Pancreas (tissue), 10 donors: ENCODE results near the gene IFNGR2. TPM values are rescaled to one million over a fixed set of nuclear protein-coding genes. Genes with fewer than 3 reads are reported as not detected.
"Not testable (repeated sequence)": the region's sequence is repeated elsewhere in the genome, so short reads cannot be mapped to it uniquely, and the experiment has no call there.

Source experiments
- ATAC-seq, 4 donors: fragments of 200-7000 bp; cut with Tn5 transposase; one replicate each; pipeline versions ENCODE4 v1.8.0 to v1.9.1; 2020; ENCODE audit warnings: mild to moderate bottlenecking in 4 of 4, moderate library complexity in 4 of 4
- DNase-seq, 6 donors: peaks; one replicate each; pipeline ENCODE4 v3.0.0-alpha.2; 2020
- FAIRE-seq: peaks from 2 replicates; lab custom pipeline; 2012; peaks lifted over from hg19 to GRCh38; lab: Jason Lieb, UNC
- H3K27ac ChIP-seq, 4 donors: fragments of 200-600 bp; sonication (generic); 1 replicate in 3 of 4; 2 replicates in 1 of 4; pipeline versions ENCODE4 v1.5.0 to v1.8.0; 2020
- H3K27me3 ChIP-seq, 4 donors: fragments of 200-600 bp; one replicate each; pipeline ENCODE4 v1.8.0; 2021
- H3K36me3 ChIP-seq, 3 donors: fragments of 200-600 bp; sonication (generic) in 1 of 3; one replicate each; pipeline versions ENCODE4 v1.5.0 to v1.8.0; 2020 to 2021
- H3K4me1 ChIP-seq, 3 donors: fragments of 200-600 bp; one replicate each; pipeline ENCODE4 v1.8.0; 2021
- H3K4me3 ChIP-seq, 4 donors: fragments of 200-600 bp; sonication (generic) in 2 of 4; one replicate each; pipeline versions ENCODE4 v1.5.0 to v1.8.0; 2020 to 2021
- H3K9me3 ChIP-seq, 4 donors: fragments of 200-600 bp; one replicate each; pipeline ENCODE4 v1.8.0; 2021
- WGBS, 2 donors: extraction: QIAGEN DNeasy Blood & Tissue Kit; methylation state at CpG; one replicate each; pipeline ENCODE4 v1.1.7; 2013; 5-methylcytosine and 5-hydroxymethylcytosine counted together
- intact Hi-C, 3 donors: fragments of 100-400 bp; cut with DNase I; formaldehyde crosslinking; loops; one replicate each; pipeline versions ENCODE4 v1.11.1 to v1.14.2; 2022
- polyA plus RNA-seq, 2 donors: library from polyadenylated mRNA; stranded (reverse); fragments of 200-250 nt; gene quantifications; one replicate each; pipeline ENCODE4 v1.2.3, GENCODE V29; 2013
- total RNA-seq, 6 donors: library from RNA; stranded (reverse); fragmentation: NEBNext Ultra II Directional in 4 of 6; extraction: Animal tissue kit (Norgen Biotek cat#: 25700) in 4 of 6; gene quantifications; one replicate each; pipeline versions ENCODE4 v1.2.1 to v1.2.4, GENCODE V29; 2021 to 2023
- TF ChIP-seq, protein P1 (sequence below), 4 donors: fragments of 200-600 bp; sonication (generic) in 3 of 4; IDR thresholded peaks; one replicate each; pipeline versions ENCODE4 v1.5.0 to v1.8.0; 2021; ENCODE audit warnings: antibody characterized with exemption in 4 of 4
- donor health status: healthy with polysubstance abuse.
- donor health status: DM: no; HTN: no; CAD: no; lungs with moderate emphysema.
- donor health status: DM: no; HTN: no; CAD: no.
- donor health status: control.
- donor health status: control.
- donor health status: Bipolar disorder and iron deficiency.
- donor health status: DM: yes; HTN: yes; CAD: no.
- donor health status: DM: no; HTN: no; CAD: no.
- donor health status: DM: no; HTN: no; CAD: no.
- donor health status: DM: yes; HTN: yes; CAD: no.

The IFNGR2 gene
- total and polyA plus RNA-seq, 8 donors: 10.1 to 56.5 (median 19.9) TPM

DNA sequence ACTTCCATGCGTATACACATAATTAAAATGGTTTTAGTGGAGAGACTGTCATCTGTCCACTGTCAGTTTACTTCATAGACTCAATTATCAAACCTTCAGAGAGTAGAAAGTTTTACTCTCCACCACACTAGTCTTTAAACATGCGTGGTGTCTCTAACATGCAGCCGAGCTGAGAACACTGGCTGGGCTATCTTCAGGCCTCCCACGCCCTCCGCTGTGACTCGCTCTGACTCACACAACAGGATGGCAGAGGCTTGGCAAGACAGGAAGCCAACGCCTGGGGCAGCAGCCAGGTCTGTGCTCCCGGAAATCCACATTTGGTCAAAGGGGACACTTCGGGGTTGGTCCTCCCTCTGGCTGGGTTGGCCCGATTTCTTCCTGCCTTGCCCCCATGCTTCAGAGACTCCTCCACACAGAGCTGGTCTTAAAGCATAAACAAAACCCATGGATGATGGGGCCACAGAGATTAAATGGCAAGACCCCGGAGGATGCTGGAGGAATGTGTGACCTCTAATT, 22.7 kb upstream of the IFNGR2 start:
- intact Hi-C loops: no loop called here
- no peak for FAIRE-seq

GRCh38 chr21:33381381-33381780, 21.8 kb upstream of the IFNGR2 start:
- FAIRE-seq, ATAC-seq, intact Hi-C loops, H3K9me3 ChIP-seq, H3K27ac ChIP-seq, H3K4me3 ChIP-seq, H3K27me3 ChIP-seq, H3K36me3 ChIP-seq, DNase-seq: not testable (repeated sequence)
- peaks cover 0 to 15% (median 0%) of the 10 kb centered on the region in 3 donors for H3K4me1 ChIP-seq
- 77 to 84% methylated on average over 6 of the region's 6 CpGs for WGBS, 2 donors

More for the DNA sequence above, 22.7 kb upstream of the IFNGR2 start:
- peak; percentile 59 to 82 (median 70) for DNase-seq
- TF ChIP-seq, protein P1, sequence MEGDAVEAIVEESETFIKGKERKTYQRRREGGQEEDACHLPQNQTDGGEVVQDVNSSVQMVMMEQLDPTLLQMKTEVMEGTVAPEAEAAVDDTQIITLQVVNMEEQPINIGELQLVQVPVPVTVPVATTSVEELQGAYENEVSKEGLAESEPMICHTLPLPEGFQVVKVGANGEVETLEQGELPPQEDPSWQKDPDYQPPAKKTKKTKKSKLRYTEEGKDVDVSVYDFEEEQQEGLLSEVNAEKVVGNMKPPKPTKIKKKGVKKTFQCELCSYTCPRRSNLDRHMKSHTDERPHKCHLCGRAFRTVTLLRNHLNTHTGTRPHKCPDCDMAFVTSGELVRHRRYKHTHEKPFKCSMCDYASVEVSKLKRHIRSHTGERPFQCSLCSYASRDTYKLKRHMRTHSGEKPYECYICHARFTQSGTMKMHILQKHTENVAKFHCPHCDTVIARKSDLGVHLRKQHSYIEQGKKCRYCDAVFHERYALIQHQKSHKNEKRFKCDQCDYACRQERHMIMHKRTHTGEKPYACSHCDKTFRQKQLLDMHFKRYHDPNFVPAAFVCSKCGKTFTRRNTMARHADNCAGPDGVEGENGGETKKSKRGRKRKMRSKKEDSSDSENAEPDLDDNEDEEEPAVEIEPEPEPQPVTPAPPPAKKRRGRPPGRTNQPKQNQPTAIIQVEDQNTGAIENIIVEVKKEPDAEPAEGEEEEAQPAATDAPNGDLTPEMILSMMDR (IDR thresholded peaks at IDR 0.05): no peak
- H3K27me3 ChIP-seq: peaks cover 0 to 3% (median 0%) of the 10 kb centered on the region in 4 donors
- H3K36me3 ChIP-seq: no peaks in the 10 kb centered on the region
- WGBS, 2 donors: 47 to 60% methylated on average over 11 of the region's 11 CpGs
- ATAC-seq: peak; percentile 76 to 93 (median 88)
- no peak overlapping the region for H3K4me3 ChIP-seq
- H3K9me3 ChIP-seq: no peaks in the 10 kb centered on the region
- peaks cover 0 to 15% (median 0%) of the 10 kb centered on the region in 3 donors for H3K4me1 ChIP-seq
- peak overlapping the region in 2 of 4 donors; percentile 69 to 74 for H3K27ac ChIP-seq

DNA sequence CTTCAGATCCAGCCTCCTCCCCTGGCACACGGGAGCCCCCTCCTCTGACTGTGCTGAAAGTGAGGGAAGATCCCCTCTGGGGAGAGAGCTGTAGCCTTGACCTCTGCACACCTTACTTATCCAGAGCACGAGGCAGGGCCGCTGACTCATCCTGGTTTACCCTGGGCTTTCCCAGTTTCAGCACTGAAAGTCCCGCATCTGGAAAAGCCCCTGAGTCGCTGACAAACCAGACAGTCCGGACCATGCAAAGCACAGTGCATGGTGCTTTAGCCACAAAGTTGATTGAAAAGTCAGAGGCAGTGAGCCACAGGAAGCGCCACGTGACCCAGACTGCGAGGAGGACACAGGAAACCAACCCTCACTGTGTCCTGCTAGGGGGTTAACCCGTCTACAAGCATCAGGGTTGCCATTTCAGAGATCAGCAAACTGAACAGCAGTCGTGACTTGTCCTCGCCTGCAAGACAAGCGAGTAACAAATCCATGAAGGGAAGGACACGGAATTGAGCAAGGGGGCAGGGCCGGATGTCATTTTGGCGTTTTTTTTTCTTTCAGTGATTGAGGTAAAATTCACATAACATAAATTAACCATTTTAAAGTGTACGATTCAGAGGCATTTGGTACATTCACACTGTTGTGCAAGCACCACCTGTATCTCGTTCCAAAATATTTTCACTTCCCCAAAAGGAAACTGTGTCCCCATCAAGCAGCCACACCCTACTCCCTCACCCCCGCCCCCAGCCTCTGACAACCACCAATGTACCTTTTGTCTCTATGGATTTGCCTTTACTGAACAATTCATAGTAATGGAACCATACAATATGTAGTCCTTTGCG, 19.9 kb upstream of the IFNGR2 start:
- 17 to 24% methylated on average over 20 of the region's 20 CpGs for WGBS, 2 donors
- no peaks in the 10 kb centered on the region for H3K27me3 ChIP-seq
- no peaks in the 10 kb centered on the region for H3K9me3 ChIP-seq
- DNase-seq: peak in 3 of 6 donors; percentile 27 to 73 (median 60)
- TF ChIP-seq, protein P1 (IDR thresholded peaks at IDR 0.05): no peak
- H3K4me1 ChIP-seq: peaks cover 0 to 15% (median 0%) of the 10 kb centered on the region in 3 donors
- intact Hi-C loops: no loop called here
- FAIRE-seq: no peak
- peak overlapping the region in 2 of 4 donors; percentile 65 to 73 for H3K27ac ChIP-seq
- peak overlapping the region in 2 of 4 donors; percentile 2 to 27 for H3K4me3 ChIP-seq
- H3K36me3 ChIP-seq: no peaks in the 10 kb centered on the region
- ATAC-seq: peak; percentile 39 to 69 (median 63)

DNA sequence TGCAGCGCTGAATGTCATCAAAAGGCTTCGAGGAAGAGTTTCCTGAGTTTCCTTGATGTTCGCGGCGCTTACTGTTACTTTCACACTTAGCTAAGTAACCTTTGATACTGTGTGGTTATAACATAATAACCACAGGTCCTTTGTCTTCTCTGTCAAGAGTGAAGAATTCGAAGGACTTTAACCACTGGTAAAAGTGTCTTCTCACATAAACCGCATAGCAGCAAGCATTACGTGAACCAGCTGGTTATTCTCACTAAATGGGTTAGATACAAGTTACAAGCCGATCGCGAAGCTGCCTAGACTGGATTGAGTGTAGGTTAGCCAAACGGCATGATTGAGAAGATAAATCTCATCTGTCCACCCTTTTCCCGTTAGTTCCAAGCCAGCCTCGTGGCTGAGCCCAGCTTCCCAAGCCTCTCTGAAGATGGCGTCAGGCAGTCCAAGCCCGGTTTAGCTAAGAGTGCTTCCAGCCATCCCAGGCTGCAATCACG, 18.3 kb upstream of the IFNGR2 start:
- no peak overlapping the region for H3K27ac ChIP-seq
- no peak for ATAC-seq
- H3K9me3 ChIP-seq: no peaks in the 10 kb centered on the region
- intact Hi-C loops: no loop called here
- H3K36me3 ChIP-seq: no peaks in the 10 kb centered on the region
- no peak for FAIRE-seq
- no peaks in the 10 kb centered on the region for H3K27me3 ChIP-seq
- 78 to 85% methylated on average over 17 of the region's 17 CpGs for WGBS, 2 donors
- DNase-seq: no peak
- H3K4me1 ChIP-seq: peaks cover 0 to 15% (median 0%) of the 10 kb centered on the region in 3 donors
- TF ChIP-seq, protein P1 (IDR thresholded peaks at IDR 0.05): no peak
- no peak overlapping the region for H3K4me3 ChIP-seq

DNA sequence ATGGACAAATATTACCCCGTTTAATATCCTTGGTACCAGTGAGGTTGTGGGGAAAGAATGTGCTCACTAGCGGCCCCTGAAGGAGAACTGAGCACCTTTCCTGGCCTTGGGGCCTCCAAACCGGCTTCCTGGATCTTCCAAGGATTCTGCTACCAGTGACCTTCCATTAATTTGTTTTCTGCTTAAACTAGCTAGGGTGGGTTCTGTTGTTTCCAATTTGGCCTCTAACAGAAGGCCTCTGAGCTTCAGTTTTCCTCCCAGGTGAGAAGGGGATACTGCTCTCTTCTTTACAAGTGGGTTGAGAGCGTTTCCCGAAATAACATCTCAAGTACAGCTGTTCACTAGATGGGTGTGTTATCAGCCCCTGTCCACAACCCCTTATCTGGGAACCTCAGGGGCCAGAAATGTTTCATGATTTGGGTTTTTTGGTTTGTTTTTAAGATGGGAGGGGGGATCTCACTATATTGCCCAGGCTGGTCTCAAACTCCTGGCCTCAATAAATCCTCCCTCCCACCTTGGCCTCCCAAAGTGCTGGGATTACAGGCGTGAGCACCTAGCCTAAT, 16.9 kb upstream of the IFNGR2 start:
- WGBS, 2 donors: 60 to 65% methylated on average over 6 of the region's 6 CpGs
- FAIRE-seq (no peak), ATAC-seq (no peak), DNase-seq (no peak)
- TF ChIP-seq, protein P1 (IDR thresholded peaks at IDR 0.05): no peak
- Histone ChIP-seq H3K4me1 (peaks cover 0 to 11% (median 0%) of the 10 kb centered on the region in 3 donors), H3K4me3 (no peak overlapping the region), H3K36me3 (no peaks in the 10 kb centered on the region), H3K27ac (no peak overlapping the region), H3K9me3 (no peaks in the 10 kb centered on the region), H3K27me3 (no peaks in the 10 kb centered on the region)
- intact Hi-C loops: no loop called here
